Measurements from ENCODE around the gene TLDC2. TPM values are rescaled to one million over a fixed set of nuclear protein-coding genes. Genes with fewer than 3 reads are reported as not detected.

Gene TLDC2
- total and polyA plus RNA-seq, 4 donors: 0.05 to 0.33 (median 0.08) TPM; not detected in 1

GRCh38 chr20:36860339-36860738 lies 15.6 kb upstream of the TLDC2 start (continued):
- no peak for TF ChIP-seq REST (IDR thresholded peaks at IDR 0.05)
- TF ChIP-seq FOXA2 (IDR thresholded peaks at IDR 0.05): no peak
- TF ChIP-seq NR2F2 (IDR thresholded peaks at IDR 0.05): no peak
- TF ChIP-seq TAF1 (conservative IDR thresholded peaks at IDR 0.05): no peak
- no peak for TF ChIP-seq EGR1 (IDR thresholded peaks at IDR 0.05; ENCODE audit: low read depth in 2 of 2)

GRCh38 chr20:36860811-36861624 lies 14.9 kb upstream of the TLDC2 start:
- peaks cover 3 to 20% (median 5%) of the 10 kb centered on the region in 4 donors for H3K4me1 ChIP-seq (ENCODE audit: control insufficient read depth in 4 of 4, insufficient read depth in 4 of 4, low read length in 3 of 4)
- H3K9me3 ChIP-seq (ENCODE audit: control insufficient read depth in 4 of 4, low read length in 3 of 4): no peaks in the 10 kb centered on the region
- WGBS: 88% methylated on average over 14 of the region's 14 CpGs
- no peak overlapping the region for H3K27ac ChIP-seq (ENCODE audit: low read depth in 1 of 2, low read length in 2 of 2)
- no peak overlapping the region for H3K4me3 ChIP-seq (ENCODE audit: low read depth in 1 of 3, low read length in 3 of 3)
- no peaks in the 10 kb centered on the region for H3K27me3 ChIP-seq (ENCODE audit: control insufficient read depth in 4 of 4, insufficient read depth in 4 of 4, low read length in 3 of 4)
- no peak overlapping the region for H3K9ac ChIP-seq (ENCODE audit: low read depth in 1 of 2, low read length in 2 of 2)
- no peak for DNase-seq (ENCODE audit: low spot score)
- H3K36me3 ChIP-seq (ENCODE audit: control insufficient read depth in 4 of 4, insufficient read depth in 3 of 4, low read depth in 1 of 4, low read length in 3 of 4): no peaks in the 10 kb centered on the region
- TF ChIP-seq NR2F2 (IDR thresholded peaks at IDR 0.05): no peak
- TF ChIP-seq, protein P1, sequence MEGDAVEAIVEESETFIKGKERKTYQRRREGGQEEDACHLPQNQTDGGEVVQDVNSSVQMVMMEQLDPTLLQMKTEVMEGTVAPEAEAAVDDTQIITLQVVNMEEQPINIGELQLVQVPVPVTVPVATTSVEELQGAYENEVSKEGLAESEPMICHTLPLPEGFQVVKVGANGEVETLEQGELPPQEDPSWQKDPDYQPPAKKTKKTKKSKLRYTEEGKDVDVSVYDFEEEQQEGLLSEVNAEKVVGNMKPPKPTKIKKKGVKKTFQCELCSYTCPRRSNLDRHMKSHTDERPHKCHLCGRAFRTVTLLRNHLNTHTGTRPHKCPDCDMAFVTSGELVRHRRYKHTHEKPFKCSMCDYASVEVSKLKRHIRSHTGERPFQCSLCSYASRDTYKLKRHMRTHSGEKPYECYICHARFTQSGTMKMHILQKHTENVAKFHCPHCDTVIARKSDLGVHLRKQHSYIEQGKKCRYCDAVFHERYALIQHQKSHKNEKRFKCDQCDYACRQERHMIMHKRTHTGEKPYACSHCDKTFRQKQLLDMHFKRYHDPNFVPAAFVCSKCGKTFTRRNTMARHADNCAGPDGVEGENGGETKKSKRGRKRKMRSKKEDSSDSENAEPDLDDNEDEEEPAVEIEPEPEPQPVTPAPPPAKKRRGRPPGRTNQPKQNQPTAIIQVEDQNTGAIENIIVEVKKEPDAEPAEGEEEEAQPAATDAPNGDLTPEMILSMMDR (IDR thresholded peaks at IDR 0.05; ENCODE audit: low read depth, low read length, missing input control): no peak
- TF ChIP-seq RXRA (IDR thresholded peaks at IDR 0.05): no peak
- no peak for TF ChIP-seq EGR1 (IDR thresholded peaks at IDR 0.05; ENCODE audit: low read depth in 2 of 2)
- TF ChIP-seq TAF1 (conservative IDR thresholded peaks at IDR 0.05): no peak
- TF ChIP-seq, protein P2, sequence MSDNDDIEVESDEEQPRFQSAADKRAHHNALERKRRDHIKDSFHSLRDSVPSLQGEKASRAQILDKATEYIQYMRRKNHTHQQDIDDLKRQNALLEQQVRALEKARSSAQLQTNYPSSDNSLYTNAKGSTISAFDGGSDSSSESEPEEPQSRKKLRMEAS (IDR thresholded peaks at IDR 0.05): no peak
- TF ChIP-seq, protein P3, sequence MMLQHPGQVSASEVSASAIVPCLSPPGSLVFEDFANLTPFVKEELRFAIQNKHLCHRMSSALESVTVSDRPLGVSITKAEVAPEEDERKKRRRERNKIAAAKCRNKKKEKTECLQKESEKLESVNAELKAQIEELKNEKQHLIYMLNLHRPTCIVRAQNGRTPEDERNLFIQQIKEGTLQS (IDR thresholded peaks at IDR 0.05): no peak

DNA sequence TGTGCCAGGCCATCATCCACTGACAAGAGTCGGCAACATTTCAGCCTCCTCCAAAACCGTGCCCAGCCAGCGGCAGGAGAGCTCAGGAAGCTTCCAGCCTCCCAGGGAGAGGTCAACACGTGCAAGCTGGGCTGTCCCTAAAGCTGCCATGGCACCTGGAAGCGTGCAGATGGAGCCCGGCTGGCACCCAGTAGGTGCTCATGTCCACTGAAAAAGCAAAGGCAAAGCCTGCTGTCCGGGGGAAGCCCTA lies 14.4 kb upstream of the TLDC2 start:
- 63% methylated on average over 7 of the region's 7 CpGs for WGBS
- peaks cover 3 to 17% (median 3%) of the 10 kb centered on the region in 4 donors for H3K4me1 ChIP-seq (ENCODE audit: control insufficient read depth in 4 of 4, insufficient read depth in 4 of 4, low read length in 3 of 4)
- no peak for DNase-seq (ENCODE audit: low spot score)

More for the DNA sequence above, 14.4 kb upstream of the TLDC2 start:
- Histone ChIP-seq H3K9ac (ENCODE audit: low read depth in 1 of 2, low read length in 2 of 2) (no peak overlapping the region), H3K27ac (ENCODE audit: low read depth in 1 of 2, low read length in 2 of 2) (peak overlapping the region; percentile 58 to 67), H3K4me3 (ENCODE audit: low read depth in 1 of 3, low read length in 3 of 3) (peak overlapping the region in 1 of 3 donors; percentile 16), H3K36me3 (ENCODE audit: control insufficient read depth in 4 of 4, insufficient read depth in 3 of 4, low read depth in 1 of 4, low read length in 3 of 4) (no peaks in the 10 kb centered on the region), H3K9me3 (ENCODE audit: control insufficient read depth in 4 of 4, low read length in 3 of 4) (no peaks in the 10 kb centered on the region), H3K27me3 (ENCODE audit: control insufficient read depth in 4 of 4, insufficient read depth in 4 of 4, low read length in 3 of 4) (no peaks in the 10 kb centered on the region)
- TF ChIP-seq RAD21 (IDR thresholded peaks at IDR 0.05): no peak
- no peak for TF ChIP-seq ZBTB33 (IDR thresholded peaks at IDR 0.05)
- no peak for TF ChIP-seq GABPA (IDR thresholded peaks at IDR 0.05 in 1 of 2, conservative IDR thresholded peaks at IDR 0.05 in 1 of 2)
- no peak for TF ChIP-seq HNF4G (IDR thresholded peaks at IDR 0.05)
- no peak for TF ChIP-seq REST (IDR thresholded peaks at IDR 0.05)
